Lung (tissue), 12 donors: ENCODE measurements around the gene LRRC71. TPM values are rescaled to one million over a fixed set of nuclear protein-coding genes. Genes with fewer than 3 reads are reported as not detected.

Experiments
- ATAC-seq: fragments of 200-7000 bp; cut with Tn5 transposase; one replicate; pipeline ENCODE4 v1.9.1; 2020; ENCODE audit warnings: moderate number of reproducible peaks; ENCODE audit not compliant: insufficient read depth, low FRiP score
- DNase-seq, 3 donors: peaks; one replicate each; pipeline ENCODE4 v3.0.0-alpha.2; 2013 to 2017
- H3K27ac ChIP-seq, 2 donors: one replicate each; pipeline ENCODE4 v1.5.1; 2013; ENCODE audit warnings: mild to moderate bottlenecking in 2 of 2, moderate library complexity in 2 of 2, control low read depth in 1 of 2, inconsistent platforms in 1 of 2, low read depth in 1 of 2, low read length in 1 of 2
- H3K27me3 ChIP-seq, 3 donors: one replicate each; pipeline ENCODE4 v1.5.1; 2013; ENCODE audit warnings: low read length in 2 of 3; ENCODE audit not compliant: control insufficient read depth in 3 of 3, insufficient read depth in 3 of 3
- H3K36me3 ChIP-seq, 4 donors: one replicate each; pipeline ENCODE4 v1.5.1; 2013; ENCODE audit warnings: low read length in 4 of 4, mild to moderate bottlenecking in 1 of 4, moderate library complexity in 1 of 4; ENCODE audit not compliant: control insufficient read depth in 4 of 4, insufficient read depth in 4 of 4
- H3K4me1 ChIP-seq, 5 donors: one replicate each; pipeline ENCODE4 v1.5.1; 2013; ENCODE audit warnings: low read length in 5 of 5, mild to moderate bottlenecking in 2 of 5, moderate library complexity in 1 of 5; ENCODE audit not compliant: control insufficient read depth in 5 of 5, insufficient read depth in 5 of 5
- H3K4me3 ChIP-seq: one replicate; pipeline ENCODE4 v1.5.1; 2013; ENCODE audit warnings: mild to moderate bottlenecking, control low read depth, moderate library complexity
- H3K9ac ChIP-seq, 2 donors: one replicate each; pipeline ENCODE4 v1.5.1; 2013; ENCODE audit warnings: low read length in 2 of 2, control low read depth in 1 of 2; ENCODE audit not compliant: insufficient read depth in 1 of 2
- H3K9me3 ChIP-seq, 4 donors: one replicate each; pipeline ENCODE4 v1.5.1; 2013; ENCODE audit warnings: low read length in 3 of 4, mild to moderate bottlenecking in 1 of 4, moderate library complexity in 1 of 4; ENCODE audit not compliant: control insufficient read depth in 4 of 4, insufficient read depth in 3 of 4
- CTCF ChIP-seq: IDR thresholded peaks from 2 replicates; pipeline ENCODE4 v1.5.1; 2012; ENCODE audit warnings: mild to moderate bottlenecking; ENCODE audit errors: control extremely low read depth, extremely low read depth
- WGBS, 2 donors: extraction: QIAGEN DNeasy Blood & Tissue Kit; methylation state at CpG; one replicate each; pipeline ENCODE4 v1.1.7; 2013; 5-methylcytosine and 5-hydroxymethylcytosine counted together
- polyA plus RNA-seq, 2 donors: library from polyadenylated mRNA; stranded (reverse); fragments of 200-250 nt; gene quantifications; one replicate each; pipeline ENCODE4 v1.2.1, GENCODE V29; 2013
- total RNA-seq, 2 donors: library from RNA; depleted of rRNA in 1 of 2; stranded (reverse); fragments of >200 nt in 1 of 2; gene quantifications; one replicate each; pipeline ENCODE4 v1.2.1, GENCODE V29; 2014 to 2021
- donor health status: control.
- donor health status: control.
- donor health status: Bipolar disorder and iron deficiency.
- donor health status: healthy.
- donor health status: DM: yes; HTN: yes; CAD: no.

Gene LRRC71
- total and polyA plus RNA-seq, 4 donors = 3.4 to 17.2 (median 4.2) TPM

- Histone ChIP-seq H3K4me1 (peaks cover 0 to 37% (median 6%) of the 10 kb centered on the region in 5 donors), H3K4me3 (no peak overlapping the region), H3K36me3 (no peaks in the 10 kb centered on the region), H3K27me3 (peaks cover 0 to 10% (median 0%) of the 10 kb centered on the region in 3 donors), H3K9me3 (no peaks in the 10 kb centered on the region), H3K27ac (no peak overlapping the region), H3K9ac (no peak overlapping the region)
- peak; percentile 72 for TF ChIP-seq CTCF
- ATAC-seq (peak; percentile 42), DNase-seq (peak; percentile 79 to 87 (median 86))
- WGBS, 2 donors = 44 to 46% methylated on average over 8 of the region's 8 CpGs
Observed at GRCh38 chr1:156889802-156890580, 30.4 kb upstream of the LRRC71 start.

GRCh38 chr1:156892190-156893047, 28.0 kb upstream of the LRRC71 start:
- Histone ChIP-seq H3K9ac (peak overlapping the region in 1 of 2 donors; percentile 30), H3K4me3 (no peak overlapping the region), H3K27me3 (peaks cover 0 to 10% (median 0%) of the 10 kb centered on the region in 3 donors), H3K27ac (peak overlapping the region; percentile 63 to 81), H3K9me3 (no peaks in the 10 kb centered on the region), H3K4me1 (peaks cover 0 to 40% (median 5%) of the 10 kb centered on the region in 5 donors), H3K36me3 (no peaks in the 10 kb centered on the region)
- peak; percentile 80 for TF ChIP-seq CTCF
- peak; percentile 77 for ATAC-seq
- peak; percentile 94 to 97 (median 95) for DNase-seq
- WGBS, 2 donors = 6 to 11% methylated on average over 47 to 48 of the region's 48 CpGs

GRCh38 chr1:156893048-156893953, 27.1 kb upstream of the LRRC71 start, which contains the start of gene PEAR1:
Gene PEAR1 (plus strand): TSS chr1:156893718. CDS start chr1:156903927, 10,209 bp downstream.
- ATAC-seq = no peak
- Histone ChIP-seq H3K27ac (peak within 1 kb of the TSS; percentile 71 to 92), H3K4me3 (peak within 1 kb of the TSS; percentile 66), H3K4me1 (peaks cover 0 to 44% (median 10%) of the 10 kb centered on the region in 5 donors), H3K9me3 (no peaks in the 10 kb centered on the region), H3K9ac (peak within 1 kb of the TSS in 1 of 2 donors; percentile 63), H3K27me3 (peaks cover 0 to 8% (median 0%) of the 10 kb centered on the region in 3 donors), H3K36me3 (no peaks in the 10 kb centered on the region)
- no peak for TF ChIP-seq CTCF
- WGBS, 2 donors = 8 to 15% methylated on average over 52 to 60 of the region's 60 CpGs
- DNase-seq = peak; percentile 86 to 92 (median 87)
